Heart left ventricle (tissue), 13 donors: ENCODE measurements around the gene CNST.

Experiments used
- POLR2A ChIP-seq, 2 donors: fragments of 450-650 bp; IDR thresholded peaks; one replicate each; pipeline ENCODE4 v1.6.1; 2017; ENCODE audit warnings: antibody characterized with exemption in 2 of 2, mild to moderate bottlenecking in 2 of 2, moderate library complexity in 2 of 2
- TF ChIP-seq, protein P1 (sequence below), 12 donors: fragments of 200-600 bp; sonication (generic) in 4 of 12; IDR thresholded peaks; one replicate each; pipeline versions ENCODE4 v1.5.0 to v1.8.0; 2018 to 2022; ENCODE audit warnings: antibody characterized with exemption in 12 of 12, mild to moderate bottlenecking in 5 of 12
- donor health status: ischemic (EF 13 %, LVEDD 7.1; RV severe dilation, severe dysfunction).
- donor health status: DM: no; HTN: yes; CAD: no.
- donor health status: DM: no; HTN: no; CAD: no.
- donor health status: ischemic (EF 25% LVEDD 6.9; RV normal size, moderate dysfunction).
- donor health status: ischemic (EF 25% LVEDD 5.7; RV mildly dilated, moderate dysfunction).
- donor health status: ischemic (EF 35%, LVEDD 5.7; RV mildly dilated, moderate dysfunction).
- donor health status: nonischemic (EF 11% LVEDD 7.7; RV severe dilation, severe dysfunction).
- donor health status: DM: yes; HTN: yes; CAD: no.
- donor health status: PGD.
- donor health status: ischemic (EF 29% LVEDD 5.4; RV normal size, mild dysfunction).
- donor health status: nonischemic (EF 23%, LVEDD 6.1; RV moderate dilation, normal function).

DNA sequence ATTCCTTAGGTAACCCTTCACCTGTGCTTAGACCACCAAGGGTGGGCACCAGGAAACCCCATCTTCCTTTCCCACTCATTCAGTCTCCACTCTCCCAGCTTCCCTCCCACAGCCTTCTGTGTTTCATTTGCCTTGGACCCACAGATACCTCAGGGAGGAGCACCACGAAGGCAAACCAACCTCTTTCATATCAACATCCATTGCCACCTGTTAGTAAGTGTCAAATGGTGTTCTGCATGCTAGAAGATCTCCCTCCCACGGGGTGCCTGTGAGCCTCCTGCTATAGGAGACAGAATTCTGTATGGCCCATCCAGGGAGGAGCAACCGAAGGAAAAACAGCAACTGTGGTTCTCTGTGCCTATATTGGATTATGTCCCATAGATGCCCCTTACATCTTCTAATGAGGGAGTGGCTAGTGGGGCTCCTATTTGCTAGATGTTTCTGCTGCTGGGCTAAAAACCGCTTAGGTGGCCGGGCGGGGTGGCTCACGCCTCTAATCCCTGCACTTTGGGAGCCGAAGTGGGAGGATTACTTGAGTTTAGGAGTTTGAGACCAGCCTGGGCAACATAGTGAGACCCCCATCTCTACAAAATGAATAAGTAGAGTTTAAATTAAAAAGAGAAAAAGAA is 132.3 kb downstream of the CNST start:
- TF ChIP-seq, protein P1, sequence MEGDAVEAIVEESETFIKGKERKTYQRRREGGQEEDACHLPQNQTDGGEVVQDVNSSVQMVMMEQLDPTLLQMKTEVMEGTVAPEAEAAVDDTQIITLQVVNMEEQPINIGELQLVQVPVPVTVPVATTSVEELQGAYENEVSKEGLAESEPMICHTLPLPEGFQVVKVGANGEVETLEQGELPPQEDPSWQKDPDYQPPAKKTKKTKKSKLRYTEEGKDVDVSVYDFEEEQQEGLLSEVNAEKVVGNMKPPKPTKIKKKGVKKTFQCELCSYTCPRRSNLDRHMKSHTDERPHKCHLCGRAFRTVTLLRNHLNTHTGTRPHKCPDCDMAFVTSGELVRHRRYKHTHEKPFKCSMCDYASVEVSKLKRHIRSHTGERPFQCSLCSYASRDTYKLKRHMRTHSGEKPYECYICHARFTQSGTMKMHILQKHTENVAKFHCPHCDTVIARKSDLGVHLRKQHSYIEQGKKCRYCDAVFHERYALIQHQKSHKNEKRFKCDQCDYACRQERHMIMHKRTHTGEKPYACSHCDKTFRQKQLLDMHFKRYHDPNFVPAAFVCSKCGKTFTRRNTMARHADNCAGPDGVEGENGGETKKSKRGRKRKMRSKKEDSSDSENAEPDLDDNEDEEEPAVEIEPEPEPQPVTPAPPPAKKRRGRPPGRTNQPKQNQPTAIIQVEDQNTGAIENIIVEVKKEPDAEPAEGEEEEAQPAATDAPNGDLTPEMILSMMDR (IDR thresholded peaks at IDR 0.05) = no peak
- no peak for TF ChIP-seq POLR2A (IDR thresholded peaks at IDR 0.05)
